Measurements from ENCODE around the gene SVOPL. TPM values are rescaled to one million over a fixed set of nuclear protein-coding genes. Genes with fewer than 3 reads are reported as not detected.

Gene SVOPL
- total RNA-seq, 4 donors from 2014 or later, result 4.1 to 4.6 TPM; not detected in 2

- TF ChIP-seq POLR2AphosphoS5 (IDR thresholded peaks at IDR 0.05) (no peak), POLR2A (IDR thresholded peaks at IDR 0.05) (no peak), EP300 (IDR thresholded peaks at IDR 0.05; ENCODE audit: low read depth) (no peak)
- TF ChIP-seq, protein P1, sequence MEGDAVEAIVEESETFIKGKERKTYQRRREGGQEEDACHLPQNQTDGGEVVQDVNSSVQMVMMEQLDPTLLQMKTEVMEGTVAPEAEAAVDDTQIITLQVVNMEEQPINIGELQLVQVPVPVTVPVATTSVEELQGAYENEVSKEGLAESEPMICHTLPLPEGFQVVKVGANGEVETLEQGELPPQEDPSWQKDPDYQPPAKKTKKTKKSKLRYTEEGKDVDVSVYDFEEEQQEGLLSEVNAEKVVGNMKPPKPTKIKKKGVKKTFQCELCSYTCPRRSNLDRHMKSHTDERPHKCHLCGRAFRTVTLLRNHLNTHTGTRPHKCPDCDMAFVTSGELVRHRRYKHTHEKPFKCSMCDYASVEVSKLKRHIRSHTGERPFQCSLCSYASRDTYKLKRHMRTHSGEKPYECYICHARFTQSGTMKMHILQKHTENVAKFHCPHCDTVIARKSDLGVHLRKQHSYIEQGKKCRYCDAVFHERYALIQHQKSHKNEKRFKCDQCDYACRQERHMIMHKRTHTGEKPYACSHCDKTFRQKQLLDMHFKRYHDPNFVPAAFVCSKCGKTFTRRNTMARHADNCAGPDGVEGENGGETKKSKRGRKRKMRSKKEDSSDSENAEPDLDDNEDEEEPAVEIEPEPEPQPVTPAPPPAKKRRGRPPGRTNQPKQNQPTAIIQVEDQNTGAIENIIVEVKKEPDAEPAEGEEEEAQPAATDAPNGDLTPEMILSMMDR (IDR thresholded peaks at IDR 0.05), result no peak
- Histone ChIP-seq H3K4me1 (no peaks in the 10 kb centered on the region), H3K36me3 (no peaks in the 10 kb centered on the region), H3K27me3 (no peaks in the 10 kb centered on the region), H3K27ac (no peak overlapping the region), H3K4me3 (no peak overlapping the region), H3K9me3 (no peaks in the 10 kb centered on the region)
- 77 to 97% methylated on average over 3 of the region's 3 CpGs for WGBS, 2 donors (ENCODE audit: low coverage in 1 of 2)
- in situ Hi-C loops (cut with MboI; ENCODE audit: low pct_ligation_motif_present in 1 of 4, low pct_unique_long_range_greater_than_20kb in 1 of 4, low sequenced_read_pairs in 3 of 4) (no loop called here), intact Hi-C loops (cut with DNase I; ENCODE audit: low total_unique reads) (no loop called here)
- no peak for DNase-seq
Measured at GRCh38 chr7:138684340-138684739, 16.8 kb downstream of the SVOPL start.

- Histone ChIP-seq H3K27ac (no peak overlapping the region), H3K4me3 (no peak overlapping the region), H3K4me1 (no peaks in the 10 kb centered on the region), H3K9me3 (no peaks in the 10 kb centered on the region), H3K36me3 (no peaks in the 10 kb centered on the region), H3K27me3 (no peaks in the 10 kb centered on the region)
- in situ Hi-C loops (cut with MboI; ENCODE audit: low pct_ligation_motif_present in 1 of 4, low pct_unique_long_range_greater_than_20kb in 1 of 4, low sequenced_read_pairs in 3 of 4), result no loop called here
- intact Hi-C loops (cut with DNase I; ENCODE audit: low total_unique reads), result no loop called here
- 86 to 89% methylated on average over 2 to 5 of the region's 5 CpGs for WGBS, 2 donors (ENCODE audit: low coverage in 1 of 2)
- no peak for DNase-seq
- TF ChIP-seq EP300 (IDR thresholded peaks at IDR 0.05; ENCODE audit: low read depth), result no peak
- TF ChIP-seq, protein P1 (IDR thresholded peaks at IDR 0.05), result no peak
- no peak for TF ChIP-seq POLR2A (IDR thresholded peaks at IDR 0.05)
- TF ChIP-seq POLR2AphosphoS5 (IDR thresholded peaks at IDR 0.05), result no peak
Measured at GRCh38 chr7:138679793-138680192, 21.4 kb downstream of the SVOPL start.

DNA sequence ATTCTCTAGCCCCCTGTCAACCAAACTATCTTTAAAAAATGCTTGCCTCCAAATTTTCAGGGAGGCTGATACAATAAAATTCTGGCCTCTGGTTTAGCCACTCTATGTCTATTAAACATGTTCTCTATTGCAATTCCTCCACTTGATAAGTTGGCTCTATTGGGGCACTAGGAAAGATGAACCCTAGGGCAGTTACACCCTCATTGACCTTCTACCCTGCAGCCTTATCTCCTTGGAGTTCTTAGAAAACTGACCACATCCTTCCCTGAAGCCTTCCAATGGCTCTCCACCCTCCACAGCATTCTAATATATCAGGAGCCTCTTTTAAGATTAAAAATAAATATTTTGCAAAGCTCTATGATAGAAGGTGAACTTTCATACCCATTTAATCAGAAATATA lies 30.6 kb downstream of the SVOPL start:
- no peak for DNase-seq
- H3K4me1 ChIP-seq, result peaks cover 0 to 3% (median 0%) of the 10 kb centered on the region in 4 donors
- H3K4me3 ChIP-seq, result no peak overlapping the region
- no peak for TF ChIP-seq POLR2A (IDR thresholded peaks at IDR 0.05)
- TF ChIP-seq, protein P1 (IDR thresholded peaks at IDR 0.05), result no peak
- no peak for TF ChIP-seq EP300 (IDR thresholded peaks at IDR 0.05; ENCODE audit: low read depth)
- TF ChIP-seq POLR2AphosphoS5 (IDR thresholded peaks at IDR 0.05), result no peak
- no peak overlapping the region for H3K27ac ChIP-seq
- intact Hi-C loops (cut with DNase I; ENCODE audit: low total_unique reads) (no loop called here), in situ Hi-C loops (cut with MboI; ENCODE audit: low pct_ligation_motif_present in 1 of 4, low pct_unique_long_range_greater_than_20kb in 1 of 4, low sequenced_read_pairs in 3 of 4) (no loop called here)
- H3K36me3 ChIP-seq, result no peaks in the 10 kb centered on the region
- no peaks in the 10 kb centered on the region for H3K9me3 ChIP-seq
- no peaks in the 10 kb centered on the region for H3K27me3 ChIP-seq

DNA sequence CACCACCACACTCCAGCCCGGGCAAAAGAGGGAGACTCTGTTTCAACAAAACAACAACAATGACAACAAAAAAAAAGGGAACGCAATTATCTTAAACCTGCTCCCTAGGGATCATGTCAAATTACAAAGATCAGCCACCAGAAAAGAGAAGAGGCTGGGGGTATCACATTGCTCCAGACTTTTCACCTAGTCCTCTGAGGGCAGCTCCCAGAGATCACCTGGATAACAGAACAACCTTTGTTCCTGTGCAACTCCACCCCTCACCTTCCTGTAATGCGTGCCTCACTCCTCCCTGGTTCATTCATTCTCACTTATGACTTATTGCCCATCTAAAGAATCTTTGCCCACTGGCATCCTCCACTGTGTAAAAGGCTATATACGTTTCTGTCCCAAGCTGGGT lies 31.8 kb downstream of the SVOPL start:
- TF ChIP-seq, protein P1 (IDR thresholded peaks at IDR 0.05), result no peak
- peak in 1 of 3 donors; percentile 38 for TF ChIP-seq POLR2AphosphoS5 (IDR thresholded peaks at IDR 0.05)
- in situ Hi-C loops (cut with MboI; ENCODE audit: low pct_ligation_motif_present in 1 of 4, low pct_unique_long_range_greater_than_20kb in 1 of 4, low sequenced_read_pairs in 3 of 4), result no loop called here
- Histone ChIP-seq H3K36me3 (no peaks in the 10 kb centered on the region), H3K4me3 (no peak overlapping the region), H3K9me3 (no peaks in the 10 kb centered on the region), H3K27me3 (no peaks in the 10 kb centered on the region), H3K27ac (peak overlapping the region in 3 of 4 donors; percentile 44 to 58 (median 51)), H3K4me1 (peaks cover 0 to 3% (median 0%) of the 10 kb centered on the region in 4 donors)
- DNase-seq, result peak; percentile 46
- intact Hi-C loops (cut with DNase I; ENCODE audit: low total_unique reads), result no loop called here
- WGBS, 2 donors (ENCODE audit: low coverage in 1 of 2), result 24 to 59% methylated on average over 3 to 4 of the region's 4 CpGs

All from transverse colon (tissue), 4 donors.